HPDE6-E6E7 (cell line): ENCODE results near the gene MAP3K1.
"Not testable (repeated sequence)": the region's sequence is repeated elsewhere in the genome, so short reads cannot be mapped to it uniquely, and the experiment has no call there.

Experiments
- DNase-seq: peaks from one replicate; pipeline ENCODE4 v3.0.0; 2011; ENCODE audit warnings: missing footprints; ENCODE audit errors: extremely low spot score

The MAP3K1 gene

GRCh38 chr5:56815658-56816545 lies 553 bp downstream of the MAP3K1 start:
- peak; percentile 36 for DNase-seq

- DNase-seq = peak; percentile 10
Observed at GRCh38 chr5:56816546-56817081, 1.3 kb downstream of the MAP3K1 start.

- no peak for DNase-seq
Observed at GRCh38 chr5:56817263-56818014, 2.1 kb downstream of the MAP3K1 start.

DNA sequence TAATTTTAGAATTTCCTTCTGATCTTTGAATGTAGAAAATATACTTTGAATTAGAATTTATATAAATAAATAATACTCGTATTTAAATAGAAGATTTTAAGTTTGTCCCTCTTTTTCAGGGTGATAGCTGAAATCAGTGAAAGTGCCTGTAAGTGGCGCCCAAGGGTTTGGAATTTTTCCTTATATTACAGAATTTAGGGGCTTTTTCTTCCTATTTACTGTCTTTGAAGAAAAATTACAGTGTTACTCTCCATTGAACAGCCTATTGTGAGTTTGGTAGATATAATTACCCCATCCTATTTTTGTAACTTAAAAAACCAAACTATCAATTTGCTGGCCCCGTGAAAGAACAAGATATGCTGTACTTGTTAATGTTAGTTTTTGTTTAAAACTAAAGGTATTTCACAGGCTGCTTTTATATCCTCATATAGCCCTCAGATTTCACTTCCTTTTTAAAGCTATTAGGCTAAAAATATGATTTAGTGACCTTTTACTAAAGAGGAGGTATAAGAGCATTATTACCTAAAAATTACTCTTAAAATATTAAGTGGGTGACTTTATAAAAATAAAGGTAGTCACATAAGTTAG lies 3.2 kb downstream of the MAP3K1 start:
- no peak for DNase-seq

DNA sequence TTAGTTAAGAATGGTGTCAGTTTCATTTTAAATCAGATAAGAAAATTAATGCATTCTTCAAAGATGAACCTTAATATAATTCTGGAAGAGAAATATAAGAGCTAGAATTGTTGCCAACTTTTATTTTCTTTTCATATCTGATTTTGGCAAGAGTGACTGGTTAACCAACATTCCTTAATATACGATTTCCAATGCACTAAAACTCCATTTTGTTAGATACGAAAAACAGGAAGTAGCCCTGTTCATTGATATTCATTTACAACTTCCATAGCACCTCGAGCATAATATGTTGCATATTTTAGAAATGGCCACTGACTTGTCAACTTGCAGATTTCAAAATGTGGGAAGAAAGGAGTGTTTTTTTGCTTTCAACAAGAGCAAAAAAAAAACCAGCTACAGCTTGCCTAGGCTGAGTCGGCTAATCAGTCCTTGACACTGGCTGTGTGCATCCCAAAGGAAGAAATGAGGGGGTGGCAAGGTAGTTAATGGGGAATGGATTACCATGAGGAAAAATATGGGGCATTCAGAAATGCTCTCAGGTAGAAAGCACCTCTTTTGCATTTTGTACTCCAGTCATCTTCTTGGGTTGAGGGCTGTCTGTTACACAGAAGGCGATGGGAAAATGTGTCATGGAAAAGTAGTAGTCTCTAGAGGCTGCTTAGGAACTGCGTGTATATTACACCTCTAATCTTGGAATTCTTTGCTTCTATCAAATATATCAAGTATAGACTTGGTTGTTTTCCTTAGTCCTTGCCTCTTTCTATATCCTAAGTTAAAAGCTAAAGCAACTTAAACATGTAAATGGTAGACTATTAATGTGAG lies 3.9 kb downstream of the MAP3K1 start:
- no peak for DNase-seq

DNA sequence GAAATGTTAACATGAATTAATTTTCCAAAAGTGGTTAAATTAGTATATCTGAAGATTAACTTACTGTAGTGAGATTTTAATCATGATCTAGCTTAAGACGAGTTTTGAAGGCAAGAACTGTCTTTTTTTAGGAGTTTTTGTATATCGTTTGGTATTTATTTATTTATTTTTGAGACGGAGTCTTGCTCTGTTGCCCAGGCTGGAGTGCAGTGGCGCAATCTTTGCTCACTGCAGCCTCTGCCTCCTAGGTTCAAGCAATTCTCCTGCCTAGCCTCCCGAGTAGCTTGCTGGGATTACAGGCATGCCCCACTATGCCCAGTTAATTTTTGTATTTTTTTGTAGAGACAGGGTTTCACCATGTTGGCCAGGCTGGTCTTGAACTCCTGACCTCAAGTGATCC lies 6.5 kb downstream of the MAP3K1 start:
- DNase-seq = not testable (repeated sequence)

GRCh38 chr5:56822981-56823380 lies 7.6 kb downstream of the MAP3K1 start:
- no peak for DNase-seq

DNA sequence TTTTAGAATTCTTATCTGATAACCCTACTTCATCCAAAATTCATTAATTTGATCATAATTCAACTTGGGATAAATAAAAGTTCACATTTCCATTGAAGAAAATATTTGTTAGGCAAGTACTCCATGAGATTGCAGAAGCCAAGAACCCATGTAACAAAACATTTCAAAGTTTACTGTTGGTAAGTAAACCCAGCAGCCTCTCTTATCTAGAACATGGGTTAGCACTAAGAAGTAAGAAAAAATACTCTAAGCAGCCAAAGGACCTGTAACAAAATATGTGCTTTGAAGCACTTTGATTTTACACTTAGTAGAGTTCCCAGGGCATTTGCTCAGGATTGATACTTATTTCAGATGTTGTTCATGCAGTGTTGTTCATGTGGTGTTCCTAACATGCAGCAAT lies 8.7 kb downstream of the MAP3K1 start:
- DNase-seq = no peak

DNA sequence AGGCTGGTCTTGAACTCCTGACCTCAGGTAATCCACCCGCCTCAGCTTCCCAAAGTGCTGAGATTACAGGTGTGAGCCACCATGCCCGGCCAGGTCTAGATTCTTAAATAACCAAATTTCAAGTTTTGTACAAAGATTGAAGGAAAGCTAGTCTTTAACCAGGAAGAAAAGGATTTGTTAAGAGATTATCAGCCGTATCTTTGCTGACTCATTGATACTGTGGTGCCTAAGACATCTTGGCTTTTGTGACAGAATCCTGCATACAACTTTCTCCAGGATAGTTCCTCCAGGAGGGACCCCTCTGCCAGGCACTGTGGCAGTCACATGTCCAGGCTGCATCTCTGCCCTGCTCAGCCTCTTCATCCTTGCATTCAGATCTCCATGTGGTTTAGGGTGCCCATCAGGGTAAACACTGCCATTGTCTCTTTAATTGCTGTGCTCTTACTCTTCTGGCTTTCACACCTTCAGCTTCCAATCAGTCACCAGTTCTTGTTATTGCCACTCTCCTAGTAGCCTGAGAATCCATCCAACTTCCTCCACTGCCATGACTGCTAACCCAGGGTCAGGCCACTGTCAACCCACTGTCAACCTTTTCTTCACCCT lies 10.0 kb downstream of the MAP3K1 start:
- no peak for DNase-seq

DNA sequence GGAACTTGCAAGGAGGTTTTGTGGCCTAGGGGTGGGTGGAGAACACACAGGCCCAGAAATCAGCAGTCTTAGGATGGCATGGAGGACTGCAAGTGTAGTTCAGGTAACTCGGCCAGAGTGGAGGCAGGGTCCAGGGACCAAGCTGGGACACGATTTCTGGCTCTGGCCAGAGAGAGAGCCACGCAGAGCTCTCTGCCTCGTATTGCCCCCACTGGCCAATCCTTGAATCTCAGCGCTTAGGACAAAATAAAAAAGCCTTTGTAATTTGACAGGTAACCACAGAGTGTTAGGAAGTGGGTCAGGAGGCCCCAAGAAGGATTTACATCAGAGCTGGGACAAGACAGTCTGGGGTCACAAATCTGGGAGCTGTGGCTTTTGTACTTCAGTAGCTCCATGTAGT lies 11.7 kb downstream of the MAP3K1 start:
- DNase-seq = no peak

- no peak for DNase-seq
Observed at GRCh38 chr5:56827924-56828323, 12.6 kb downstream of the MAP3K1 start.

DNA sequence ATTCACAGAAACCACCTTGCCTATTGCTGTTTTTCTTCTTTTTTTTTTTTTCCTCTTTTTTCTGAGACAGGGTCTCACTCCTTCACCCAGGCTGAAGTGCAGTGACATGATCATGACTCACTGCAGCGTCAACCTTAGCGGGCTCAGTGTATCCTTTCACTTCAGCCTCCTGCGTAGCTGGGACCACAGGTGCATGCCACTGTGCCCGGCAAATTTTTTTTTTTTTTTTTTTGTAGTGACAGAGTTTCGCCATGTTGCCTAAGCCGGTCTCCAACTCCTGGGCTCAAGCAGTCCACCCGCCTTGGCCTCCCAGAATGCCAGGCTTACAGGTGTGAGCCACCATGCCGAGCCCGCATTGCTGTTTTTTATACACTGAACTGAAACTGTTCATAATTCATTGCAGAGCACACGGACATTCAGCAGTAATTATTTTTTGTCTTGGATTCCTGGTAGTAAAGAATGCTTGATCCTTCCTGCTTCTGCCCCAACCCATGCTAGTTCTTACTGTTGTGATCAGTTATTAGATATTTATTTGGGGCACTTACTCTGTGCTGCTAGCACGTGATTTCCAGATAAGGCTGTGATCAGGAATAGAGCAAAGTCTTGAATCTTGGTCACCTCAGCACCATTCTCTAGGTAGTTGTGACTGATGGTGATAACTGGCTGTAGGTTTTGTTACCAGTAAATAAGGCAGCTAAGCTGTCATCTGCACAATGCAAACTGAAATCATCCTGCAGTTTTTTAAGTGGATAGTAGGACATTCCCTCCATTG lies 14.0 kb downstream of the MAP3K1 start:
- no peak for DNase-seq

DNA sequence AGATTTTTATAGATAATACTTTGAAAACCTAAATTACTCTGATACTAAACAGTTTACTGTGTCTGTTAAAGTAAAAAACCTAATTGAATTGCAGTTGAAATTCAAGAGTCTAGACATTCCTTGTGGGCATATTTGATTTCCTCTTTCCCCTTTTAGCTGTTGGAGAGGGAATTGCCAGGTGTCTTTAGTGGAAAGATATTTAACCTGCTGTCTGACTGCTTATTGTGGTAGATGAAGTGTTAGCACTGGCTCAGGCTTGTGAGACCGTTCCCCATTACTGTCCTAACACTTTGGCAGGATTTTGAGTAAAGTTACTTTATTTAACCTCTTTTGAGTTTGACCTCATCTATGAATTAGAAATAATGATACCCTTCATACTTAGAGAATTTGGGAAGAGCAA lies 16.4 kb downstream of the MAP3K1 start:
- no peak for DNase-seq

- no peak for DNase-seq
Observed at GRCh38 chr5:56833325-56833724, 18.0 kb downstream of the MAP3K1 start.

DNA sequence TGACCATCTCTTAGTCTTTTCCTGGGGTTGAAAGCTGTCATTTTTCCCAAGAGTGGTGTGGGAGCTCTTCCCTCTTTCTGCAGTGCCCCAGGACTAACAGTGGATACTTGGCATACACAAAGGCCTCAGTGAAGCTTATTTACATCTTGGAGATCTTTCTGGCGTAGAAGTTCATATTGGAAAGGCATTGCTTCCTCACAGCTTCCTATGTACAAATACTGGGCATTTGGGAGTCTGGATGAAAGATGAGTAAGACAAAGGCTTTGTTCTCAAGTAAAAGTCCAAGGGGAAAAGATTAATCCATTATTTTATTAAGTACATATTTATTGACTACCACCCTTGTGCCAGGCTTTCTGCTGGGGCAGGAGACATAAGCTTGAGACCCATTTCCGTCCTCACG lies 22.0 kb downstream of the MAP3K1 start:
- DNase-seq = no peak

DNA sequence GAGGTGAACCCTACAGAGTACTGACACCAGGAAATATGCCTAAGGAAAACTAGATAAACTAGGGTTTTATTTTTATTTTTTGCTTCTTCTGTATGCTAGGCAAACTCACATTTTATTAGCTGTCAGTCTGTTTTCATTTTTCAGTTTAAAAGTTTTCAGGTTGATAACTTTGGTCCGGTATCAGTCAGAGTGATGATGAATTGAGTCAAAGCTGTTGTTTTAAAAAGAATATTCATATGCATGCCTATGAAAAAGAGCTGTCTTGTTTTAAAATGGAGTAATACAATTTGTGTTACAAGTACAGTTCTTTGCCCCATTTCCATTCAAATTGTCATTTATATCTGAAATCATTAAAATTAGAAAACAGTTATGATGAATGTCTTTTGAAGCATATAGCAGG lies 22.6 kb downstream of the MAP3K1 start:
- no peak for DNase-seq

GRCh38 chr5:56838409-56839039 lies 23.2 kb downstream of the MAP3K1 start:
- DNase-seq = no peak

- DNase-seq = no peak
Observed at GRCh38 chr5:56839062-56839461, 23.7 kb downstream of the MAP3K1 start.

GRCh38 chr5:56840597-56840996 lies 25.2 kb downstream of the MAP3K1 start:
- DNase-seq = no peak

DNA sequence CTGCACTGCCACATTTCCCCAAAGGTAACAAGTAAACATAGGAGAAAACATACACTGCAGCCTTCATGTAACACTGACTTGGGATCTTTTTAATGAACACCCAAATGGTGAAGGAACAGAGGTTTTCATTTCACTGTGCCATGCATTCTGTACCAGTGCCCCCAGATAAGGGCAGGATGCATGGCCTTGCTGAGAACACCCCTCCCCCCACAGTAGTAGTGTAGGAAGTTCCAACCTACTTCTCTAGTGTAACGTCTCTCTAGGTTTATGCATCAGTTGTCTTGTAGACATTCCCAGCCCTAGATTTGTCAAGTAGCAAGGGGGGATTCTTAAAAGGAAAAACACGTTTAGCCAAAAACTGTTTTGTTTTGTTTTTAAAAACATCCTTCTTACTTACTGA lies 29.9 kb downstream of the MAP3K1 start:
- DNase-seq = no peak
